ENCODE data around the gene CDS2.

The CDS2 gene

GRCh38 chr20:5178046-5178445 lies 51.2 kb downstream of the CDS2 start:
- DNase-seq = no peak

GRCh38 chr20:5180421-5180820 lies 53.6 kb downstream of the CDS2 start:
- DNase-seq = no peak

DNA sequence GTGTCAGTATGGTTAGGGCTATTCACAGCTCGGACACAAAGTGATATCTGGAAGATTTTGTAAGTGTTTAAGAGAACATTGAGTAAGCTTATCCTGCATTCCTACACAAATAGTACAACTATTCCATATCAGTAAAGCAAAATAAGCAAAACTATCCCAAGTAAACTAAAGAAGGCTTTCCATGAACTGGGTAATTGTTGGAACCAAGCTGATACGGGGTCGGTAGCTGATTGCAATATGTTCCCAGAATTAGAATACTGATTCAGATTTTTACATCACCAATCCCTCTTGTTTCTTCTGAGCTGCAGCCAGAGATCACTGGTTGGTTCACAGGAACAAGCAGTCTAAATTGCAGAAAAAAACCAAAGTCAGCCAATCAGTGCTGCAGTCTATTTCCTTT lies 54.1 kb downstream of the CDS2 start:
- no peak for DNase-seq

DNA sequence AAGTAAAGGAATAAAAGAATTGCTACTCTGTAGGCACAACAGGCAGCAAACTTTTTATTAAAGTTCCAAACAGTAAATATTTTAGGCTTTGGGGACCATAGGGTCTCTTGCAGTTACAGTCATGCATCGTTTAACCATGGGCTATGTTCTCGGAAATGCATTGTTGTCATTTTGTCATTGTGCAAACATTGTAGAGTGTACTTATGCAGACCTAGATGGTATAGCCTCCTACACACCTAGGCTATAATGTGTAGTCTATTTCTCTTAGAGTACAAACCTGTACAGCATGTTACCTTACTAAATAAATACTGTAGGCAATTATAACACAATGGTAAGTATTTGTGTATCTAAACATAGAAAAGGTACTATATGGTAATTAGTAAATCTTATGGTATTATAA lies 54.7 kb downstream of the CDS2 start:
- DNase-seq = no peak

- DNase-seq = no peak
Observed at GRCh38 chr20:5181958-5182357, 55.1 kb downstream of the CDS2 start.

DNA sequence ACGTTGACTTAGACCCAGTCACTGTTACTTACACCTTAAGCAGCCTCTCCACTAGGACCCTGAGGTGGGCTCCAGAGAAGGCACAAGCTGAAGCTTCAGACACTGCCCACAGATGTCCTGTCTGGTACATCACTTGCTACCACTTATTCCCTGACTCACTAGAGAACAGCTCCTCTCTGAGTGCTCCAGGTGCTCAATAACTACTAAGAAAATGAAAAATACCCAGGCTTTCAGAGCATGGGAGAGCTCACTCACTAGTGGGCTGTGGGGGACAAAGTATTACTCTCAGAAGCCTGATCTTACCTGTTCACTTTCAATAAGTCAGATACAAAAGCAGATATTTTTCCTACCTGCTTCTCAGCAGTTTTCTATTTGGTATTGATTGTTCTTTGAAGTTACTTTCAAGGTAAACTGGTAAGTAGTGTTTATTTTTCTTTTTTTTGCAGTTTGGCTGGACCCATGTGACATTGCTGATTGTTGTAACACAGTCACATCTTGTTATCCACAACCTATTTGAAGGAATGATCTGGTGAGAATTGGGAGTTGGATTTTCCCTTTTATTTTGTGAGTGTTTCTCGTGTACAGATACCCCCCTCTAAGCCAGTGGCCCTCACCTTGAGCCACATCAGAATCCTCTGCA lies 55.9 kb downstream of the CDS2 start:
- no peak for DNase-seq

DNA sequence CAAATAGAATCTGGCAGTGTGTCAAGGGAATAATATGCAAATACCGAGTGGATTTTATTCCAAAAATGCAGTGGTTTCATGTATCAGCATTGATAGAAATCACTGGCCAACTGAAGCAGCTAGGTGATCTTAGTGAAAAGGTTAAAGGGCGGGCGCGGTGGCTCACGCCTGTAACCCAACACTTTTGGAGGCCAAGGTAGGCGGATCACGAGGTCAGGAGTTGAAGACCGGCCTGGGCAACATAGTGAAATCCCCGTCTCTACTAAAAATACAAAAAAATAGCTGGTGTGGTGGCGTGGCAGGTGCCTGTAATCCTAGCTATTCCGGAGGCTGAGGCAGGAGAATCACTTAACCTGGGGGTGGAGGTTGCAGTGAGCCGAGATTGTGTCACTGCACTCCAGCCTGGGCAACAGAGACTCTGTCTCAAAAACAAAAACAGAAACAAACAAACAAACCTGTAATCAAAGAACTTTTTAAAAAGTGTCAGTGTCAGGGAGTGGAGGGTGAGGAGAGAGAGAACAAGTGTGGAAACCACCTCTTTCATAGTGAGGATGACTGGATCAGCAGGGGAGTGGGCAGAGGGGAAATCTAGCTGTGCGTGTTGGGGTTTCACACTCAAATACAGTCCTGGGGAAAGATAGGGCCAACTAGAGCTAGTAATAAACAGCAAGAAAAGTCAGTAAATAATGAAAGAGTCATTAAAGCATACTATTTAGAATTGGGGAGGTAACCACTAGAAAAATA lies 57.1 kb downstream of the CDS2 start:
- no peak for DNase-seq

DNA sequence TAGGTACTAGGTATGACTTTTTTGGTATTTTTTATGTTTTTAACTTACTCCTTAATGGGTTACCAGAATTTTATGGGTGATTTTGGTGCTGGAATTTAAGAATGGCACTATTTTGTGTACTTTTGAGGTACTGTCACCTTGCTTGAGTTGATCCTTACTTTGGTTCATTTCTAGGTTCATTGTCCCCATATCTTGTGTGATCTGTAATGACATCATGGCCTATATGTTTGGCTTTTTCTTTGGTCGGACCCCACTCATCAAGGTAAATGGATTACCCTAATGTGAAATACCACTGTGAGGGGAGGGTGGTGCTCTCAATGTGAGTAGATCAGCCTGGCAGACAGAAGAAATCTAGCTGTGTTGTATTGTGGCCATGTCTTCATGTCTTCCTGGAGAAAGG lies 57.9 kb downstream of the CDS2 start:
- DNase-seq = no peak

DNA sequence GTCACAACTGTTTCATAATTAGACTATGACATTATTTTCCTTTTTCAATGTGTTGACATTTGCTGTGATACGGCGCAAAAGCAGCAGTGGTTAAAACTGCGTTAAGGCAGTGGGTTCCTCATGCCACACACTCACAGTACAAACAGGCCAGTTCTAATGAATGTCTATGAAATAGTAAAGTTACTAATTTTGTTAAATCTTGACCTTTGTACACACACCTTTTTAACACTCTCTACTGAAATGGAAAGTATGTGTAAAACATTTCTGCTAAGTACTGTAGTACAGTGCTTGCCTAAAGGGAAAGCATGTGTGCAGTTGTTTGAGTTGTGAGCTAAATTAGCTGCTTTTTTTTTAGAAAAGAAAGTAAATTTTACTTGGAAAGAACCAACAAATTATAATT lies 60.3 kb downstream of the CDS2 start:
- DNase-seq = no peak

- no peak for DNase-seq
Observed at GRCh38 chr20:5188736-5189135, 61.9 kb downstream of the CDS2 start.

DNA sequence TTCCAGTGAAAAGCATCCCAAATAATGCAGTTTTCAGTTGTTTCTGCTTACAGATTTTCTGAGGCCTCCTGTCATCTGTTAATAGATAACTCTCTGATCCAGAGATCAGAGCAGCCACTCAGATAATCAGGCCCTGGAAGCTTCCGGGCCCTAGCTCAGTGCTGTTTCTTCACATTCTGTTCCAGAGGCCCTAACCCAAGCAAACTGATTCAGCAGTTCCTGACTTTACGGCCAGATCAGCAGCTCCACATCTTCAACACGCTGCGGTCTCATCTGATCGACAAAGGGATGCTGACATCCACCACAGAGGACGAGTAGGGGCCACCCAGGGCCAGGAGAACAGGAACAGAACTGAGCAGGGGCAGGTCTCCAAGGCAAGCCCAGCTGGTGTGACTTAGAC lies 63.1 kb downstream of the CDS2 start:
- no peak for DNase-seq

DNA sequence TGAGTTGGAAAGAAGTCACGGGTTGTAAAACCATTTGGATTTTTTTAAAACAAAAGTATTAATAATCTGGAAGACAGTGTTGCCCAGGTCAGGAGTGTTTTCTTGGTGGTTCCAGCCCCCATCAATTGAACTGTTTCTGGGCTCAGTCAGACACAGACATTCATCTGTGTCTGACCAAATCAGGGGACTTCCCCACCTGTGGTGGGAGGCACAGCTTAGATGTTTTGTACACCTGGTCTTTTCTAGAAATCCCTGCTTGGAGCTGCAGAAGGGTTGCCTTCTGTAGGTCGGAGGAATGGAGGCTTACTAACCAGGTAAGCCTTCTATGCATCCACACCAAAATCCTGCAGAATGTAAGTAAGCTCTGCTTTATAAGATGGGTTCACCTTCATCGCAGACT lies 63.6 kb downstream of the CDS2 start:
- no peak for DNase-seq

DNA sequence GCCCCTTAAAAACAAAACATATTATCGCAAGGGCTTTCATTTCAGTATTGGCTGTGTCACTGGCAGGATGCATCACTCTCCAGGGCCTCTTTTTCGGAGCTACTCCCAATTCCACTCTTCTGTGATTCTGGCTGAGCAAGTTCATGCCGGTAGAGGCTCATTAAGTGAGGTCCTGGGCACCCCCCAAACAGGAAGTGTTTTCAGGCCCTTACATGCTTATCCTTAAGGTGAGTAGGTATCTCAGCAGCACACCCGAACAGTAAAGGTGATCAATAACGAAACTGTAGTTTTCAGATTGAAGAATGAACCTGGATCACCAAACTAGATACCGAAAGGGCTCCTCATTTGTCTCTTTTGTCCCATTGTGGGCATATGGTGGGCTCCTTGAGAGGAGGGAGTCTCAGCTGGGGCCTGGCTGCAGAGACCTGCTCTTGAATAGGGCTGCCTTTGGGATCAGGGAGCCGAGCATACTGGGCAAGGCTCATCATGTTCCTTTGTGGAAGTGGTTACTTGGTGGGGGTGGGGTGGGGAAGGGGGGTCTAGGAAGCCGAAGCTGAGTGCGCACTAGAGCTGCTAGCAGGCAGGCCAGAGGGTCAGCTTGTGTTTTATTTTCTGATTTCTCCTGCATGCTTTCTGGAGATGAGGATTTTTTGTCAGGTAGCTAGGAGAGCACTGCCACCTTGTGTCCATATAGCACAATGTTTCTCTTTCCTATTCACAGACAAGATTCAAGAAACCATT lies 65.2 kb downstream of the CDS2 start:
- DNase-seq = peak in 36 of 56 donors; percentile 5 to 70 (median 39)

DNA sequence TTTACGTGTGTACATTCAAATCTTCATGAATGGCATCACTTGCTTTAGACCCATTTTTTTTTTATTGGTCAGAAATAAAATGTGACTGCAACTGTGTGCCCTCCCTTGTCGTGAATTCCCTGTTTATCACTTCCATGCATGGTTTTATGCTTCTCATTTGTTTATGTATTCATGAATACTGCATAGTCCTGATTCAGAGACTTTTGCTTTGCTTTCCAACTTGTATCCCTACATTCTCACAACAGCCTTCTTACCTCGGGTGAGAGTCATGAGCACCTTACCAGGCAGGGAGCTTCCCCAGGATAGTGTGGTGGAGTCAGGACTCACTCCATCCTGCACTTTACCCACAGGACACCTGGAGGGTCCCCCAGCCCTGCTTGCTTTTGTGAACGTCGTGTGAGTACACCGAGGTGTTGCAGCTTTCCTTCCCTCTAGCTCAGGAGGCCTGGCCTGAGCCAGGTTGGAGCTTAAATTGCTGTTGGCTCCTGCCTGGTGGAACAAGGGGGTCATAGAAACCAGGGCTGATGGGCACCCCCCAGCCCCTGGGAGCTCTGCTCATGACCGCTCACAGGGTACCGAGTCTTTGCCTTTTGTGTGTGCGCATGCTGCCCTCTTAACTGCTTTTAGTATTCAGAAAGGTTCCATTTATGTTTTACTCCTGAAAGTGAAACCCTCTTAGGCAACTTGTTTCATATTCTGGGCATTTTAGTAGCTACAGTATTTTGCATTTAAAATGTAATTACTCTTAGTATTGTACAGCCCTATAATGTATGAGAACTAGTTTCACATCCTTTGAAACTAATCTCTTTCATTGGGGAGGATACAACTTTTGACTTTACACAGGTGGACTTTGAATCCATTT lies 66.0 kb downstream of the CDS2 start:
- no peak for DNase-seq

- DNase-seq = peak in 2 of 56 donors; percentile 13 to 19
Observed at GRCh38 chr20:5195655-5196054, 68.8 kb downstream of the CDS2 start.

GRCh38 chr20:5196149-5196548 lies 69.3 kb downstream of the CDS2 start:
- no peak for DNase-seq

GRCh38 chr20:5197270-5197827 lies 70.5 kb downstream of the CDS2 start:
- DNase-seq = no peak

DNA sequence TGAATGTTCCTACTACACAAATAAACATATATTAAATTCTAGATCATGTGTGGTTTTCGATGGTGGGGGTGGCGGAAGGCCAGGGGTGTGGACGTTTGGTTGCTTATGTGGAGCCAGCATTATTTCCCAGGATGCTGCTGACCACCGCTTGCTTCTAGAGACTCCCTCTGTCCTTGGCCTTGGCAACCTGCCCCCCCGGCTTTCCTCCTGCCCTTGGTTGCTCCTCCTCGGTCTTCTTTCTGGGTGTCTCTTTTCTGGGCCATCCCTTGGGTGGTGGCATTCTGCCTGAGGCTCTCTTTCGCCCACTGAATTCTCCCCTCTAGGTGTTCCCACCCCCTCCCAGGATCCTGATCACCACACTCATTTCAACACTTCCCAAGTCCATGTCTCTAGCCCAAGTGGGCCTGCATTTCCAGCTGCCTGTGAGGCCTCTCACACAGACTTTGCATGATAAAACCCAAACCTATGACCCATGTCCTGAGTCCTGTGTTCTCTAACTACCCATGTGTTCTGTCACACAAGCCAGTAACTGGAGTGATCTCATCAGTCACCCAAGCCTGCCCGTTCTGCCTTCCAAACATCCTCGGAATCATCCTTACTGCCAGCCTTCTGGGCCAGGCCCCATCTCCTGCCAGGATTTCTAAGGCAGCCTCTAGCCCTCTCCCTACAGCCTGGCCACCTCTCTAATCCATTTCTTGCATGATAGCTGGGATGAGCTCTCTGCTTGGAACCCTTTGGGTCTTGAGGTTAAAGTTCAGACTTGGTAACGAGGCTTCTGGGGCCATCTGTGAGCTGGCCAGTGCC lies 71.2 kb downstream of the CDS2 start:
- no peak for DNase-seq

DNA sequence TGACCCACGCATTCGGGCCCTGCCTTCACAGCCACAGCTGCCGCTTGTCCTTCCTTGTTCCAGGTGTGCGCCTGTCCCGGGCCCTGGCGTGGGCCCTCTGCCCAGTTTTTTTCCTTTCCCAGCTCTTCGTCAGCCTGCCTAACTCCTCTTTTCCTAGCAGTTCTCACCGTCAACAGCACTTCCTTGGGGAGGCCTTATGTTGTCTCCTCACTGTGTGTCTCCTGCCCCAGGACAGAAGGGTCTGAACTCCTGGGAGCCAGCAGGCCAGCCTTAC lies 71.8 kb downstream of the CDS2 start:
- DNase-seq = no peak

- no peak for DNase-seq
Observed at GRCh38 chr20:5203380-5203779, 76.6 kb downstream of the CDS2 start.

Data from nucleus accumbens (tissue), 56 donors.